ENCODE results near the gene NOD1. TPM values are rescaled to one million over a fixed set of nuclear protein-coding genes. Genes with fewer than 3 reads are reported as not detected.

Gene NOD1
- polyA plus RNA-seq, 2 of the 4 experiments (the other 2 are of a cell fraction): 4.8 to 6.5 TPM

GRCh38 chr7:30436046-30436445 lies 42.5 kb downstream of the NOD1 start:
- Histone ChIP-seq H3K4me2 (no peak overlapping the region), H3K27ac (no peak overlapping the region), H3K4me1 (peaks cover 12% of the 10 kb centered on the region; the same call in 2 of the 3 replicates), H3K4me3 (no peak overlapping the region), H3K9me3 (no peaks in the 10 kb centered on the region)
- CTCF ChIA-PET: no interaction called here
- TF ChIP-seq JUNB (IDR thresholded peaks at IDR 0.05) (no peak), KDM5A (IDR thresholded peaks at IDR 0.05) (no peak), FOSL2 (IDR thresholded peaks at IDR 0.05) (no peak), FOSL2 (CRISPR knock-in tag; IDR thresholded peaks at IDR 0.05) (no peak), ZNF302 (CRISPR knock-in tag; IDR thresholded peaks at IDR 0.05) (no peak), CBX2 (IDR thresholded peaks at IDR 0.05; ENCODE audit: borderline replicate concordance, low read depth) (no peak), SREBF2 (IDR thresholded peaks at IDR 0.05) (no peak), RAD21 (conservative IDR thresholded peaks at IDR 0.05 in 1 of 2, IDR thresholded peaks at IDR 0.05 in 1 of 2) (no peak), MAX (IDR thresholded peaks at IDR 0.05) (no peak), TP53 (CRISPR knock-in tag; IDR thresholded peaks at IDR 0.05) (no peak), ZSCAN20 (CRISPR knock-in tag; IDR thresholded peaks at IDR 0.05) (no peak), EP300 (IDR thresholded peaks at IDR 0.05) (no peak), NFE2L2 (conservative IDR thresholded peaks at IDR 0.05; ENCODE audit: low read length) (no peak), CBX8 (IDR thresholded peaks at IDR 0.05) (no peak), JUN (IDR thresholded peaks at IDR 0.05) (no peak), HDAC2 (IDR thresholded peaks at IDR 0.05) (no peak), RARB (CRISPR knock-in tag; IDR thresholded peaks at IDR 0.05) (no peak), RFX5 (IDR thresholded peaks at IDR 0.05) (no peak), BCL3 (IDR thresholded peaks at IDR 0.05) (no peak), MAZ (IDR thresholded peaks at IDR 0.05; ENCODE audit: borderline replicate concordance, low read depth, low read length) (no peak)
- TF ChIP-seq, protein P1, sequence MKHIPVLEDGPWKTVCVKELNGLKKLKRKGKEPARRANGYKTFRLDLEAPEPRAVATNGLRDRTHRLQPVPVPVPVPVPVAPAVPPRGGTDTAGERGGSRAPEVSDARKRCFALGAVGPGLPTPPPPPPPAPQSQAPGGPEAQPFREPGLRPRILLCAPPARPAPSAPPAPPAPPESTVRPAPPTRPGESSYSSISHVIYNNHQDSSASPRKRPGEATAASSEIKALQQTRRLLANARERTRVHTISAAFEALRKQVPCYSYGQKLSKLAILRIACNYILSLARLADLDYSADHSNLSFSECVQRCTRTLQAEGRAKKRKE (CRISPR knock-in tag; IDR thresholded peaks at IDR 0.05; ENCODE audit: low read depth): no peak
- FAIRE-seq: no peak
- ATAC-seq: peak in 1 of 2 experiments; percentile 30; a peak in 1 of 6 replicates
- 95% methylated on average over 7 of the region's 7 CpGs for WGBS (ENCODE audit: missing lambda C conversion rate)
- DNase-seq (ENCODE audit: low read depth in 1 of 2, low spot score in 1 of 2): no peak
- POLR2A ChIA-PET: no interaction called here

- ATAC-seq (peak; percentile 32 to 40; a peak in 3 of 6 replicates), FAIRE-seq (no peak), DNase-seq (ENCODE audit: low read depth in 1 of 2, low spot score in 1 of 2) (no peak)
- POLR2A ChIA-PET: no interaction called here
- H3K4me1 ChIP-seq: peaks cover 21% of the 10 kb centered on the region; the same call in 2 of the 3 replicates
- no peak overlapping the region for H3K27ac ChIP-seq
- no peak overlapping the region for H3K4me3 ChIP-seq
- no peak overlapping the region for H3K4me2 ChIP-seq
- H3K9me3 ChIP-seq: no peaks in the 10 kb centered on the region
- WGBS (ENCODE audit: missing lambda C conversion rate): 87% methylated on average over 6 of the region's 6 CpGs
- no peak for TF ChIP-seq BCL3 (IDR thresholded peaks at IDR 0.05)
- no peak for TF ChIP-seq HOXB13 (CRISPR knock-in tag; IDR thresholded peaks at IDR 0.05; ENCODE audit: low read depth)
- TF ChIP-seq JUN (IDR thresholded peaks at IDR 0.05): no peak
- TF ChIP-seq HDAC2 (IDR thresholded peaks at IDR 0.05): no peak
- TF ChIP-seq TP53 (CRISPR knock-in tag; IDR thresholded peaks at IDR 0.05): no peak
- CTCF ChIA-PET: interaction anchor here (0.7 kb wide), 1 partner anchor 33 kb away, joined by 3 read pairs; no protein-coding TSS in a partner anchor
These were observed 44.3 kb downstream of the NOD1 start for GRCh38 chr7:30434140-30434799.

Data from A549 (cell line).